ENCODE measurements around the gene ZMAT3. TPM values are rescaled to one million over a fixed set of nuclear protein-coding genes. Genes with fewer than 3 reads are reported as not detected.
"Not testable (repeated sequence)": the region's sequence is repeated elsewhere in the genome, so short reads cannot be mapped to it uniquely, and the experiment has no call there.

ZMAT3 gene
- total RNA-seq, 1 donor, result 44.9 TPM

DNA sequence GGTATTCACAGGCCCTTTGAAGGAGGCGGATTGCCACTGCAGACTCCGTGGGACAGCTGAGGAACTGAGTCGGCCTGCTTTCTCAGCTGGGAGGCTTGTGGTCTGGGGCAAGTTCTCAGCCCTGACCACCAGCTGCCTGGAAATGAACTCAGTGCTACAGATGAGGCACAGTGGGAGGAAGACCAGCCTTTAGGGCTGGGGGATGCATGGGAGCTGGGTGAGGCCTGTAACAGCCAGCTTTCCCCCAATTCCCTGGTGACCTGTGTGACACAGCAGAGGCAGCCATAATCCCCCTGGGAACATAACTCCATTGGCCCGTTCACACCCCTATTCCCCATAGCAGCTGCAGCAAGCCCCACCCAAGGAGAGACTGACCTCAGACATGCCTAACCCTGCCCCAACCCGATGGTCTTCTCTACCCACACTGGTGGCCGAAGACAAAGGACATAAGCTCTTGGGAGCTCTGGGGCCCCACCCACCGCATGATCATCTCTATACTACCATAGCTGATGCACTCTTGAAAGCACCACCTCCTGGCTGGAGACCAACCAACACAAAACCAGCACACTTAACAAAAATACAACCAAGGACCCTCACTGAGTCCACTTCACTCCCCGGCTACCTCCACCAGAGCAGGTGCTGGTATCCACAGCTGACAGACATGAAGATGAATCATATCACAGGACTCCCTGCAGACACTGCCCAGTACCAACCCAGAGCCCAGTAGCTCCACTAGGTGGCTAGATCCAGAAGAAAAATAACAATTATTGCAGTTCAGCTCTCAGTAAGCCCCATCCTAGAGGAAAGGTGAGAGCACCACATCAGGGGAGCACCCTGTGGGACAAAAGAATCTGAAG is 24.9 kb downstream of the ZMAT3 start:
- no peak overlapping the region for H3K4me3 ChIP-seq (ENCODE audit: low read depth, low read length)
- no peak for DNase-seq (ENCODE audit: low read depth)
- TF ChIP-seq, protein P1, sequence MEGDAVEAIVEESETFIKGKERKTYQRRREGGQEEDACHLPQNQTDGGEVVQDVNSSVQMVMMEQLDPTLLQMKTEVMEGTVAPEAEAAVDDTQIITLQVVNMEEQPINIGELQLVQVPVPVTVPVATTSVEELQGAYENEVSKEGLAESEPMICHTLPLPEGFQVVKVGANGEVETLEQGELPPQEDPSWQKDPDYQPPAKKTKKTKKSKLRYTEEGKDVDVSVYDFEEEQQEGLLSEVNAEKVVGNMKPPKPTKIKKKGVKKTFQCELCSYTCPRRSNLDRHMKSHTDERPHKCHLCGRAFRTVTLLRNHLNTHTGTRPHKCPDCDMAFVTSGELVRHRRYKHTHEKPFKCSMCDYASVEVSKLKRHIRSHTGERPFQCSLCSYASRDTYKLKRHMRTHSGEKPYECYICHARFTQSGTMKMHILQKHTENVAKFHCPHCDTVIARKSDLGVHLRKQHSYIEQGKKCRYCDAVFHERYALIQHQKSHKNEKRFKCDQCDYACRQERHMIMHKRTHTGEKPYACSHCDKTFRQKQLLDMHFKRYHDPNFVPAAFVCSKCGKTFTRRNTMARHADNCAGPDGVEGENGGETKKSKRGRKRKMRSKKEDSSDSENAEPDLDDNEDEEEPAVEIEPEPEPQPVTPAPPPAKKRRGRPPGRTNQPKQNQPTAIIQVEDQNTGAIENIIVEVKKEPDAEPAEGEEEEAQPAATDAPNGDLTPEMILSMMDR (IDR thresholded peaks at IDR 0.05; ENCODE audit: insufficient read depth, low read depth, low read length), result no peak

DNA sequence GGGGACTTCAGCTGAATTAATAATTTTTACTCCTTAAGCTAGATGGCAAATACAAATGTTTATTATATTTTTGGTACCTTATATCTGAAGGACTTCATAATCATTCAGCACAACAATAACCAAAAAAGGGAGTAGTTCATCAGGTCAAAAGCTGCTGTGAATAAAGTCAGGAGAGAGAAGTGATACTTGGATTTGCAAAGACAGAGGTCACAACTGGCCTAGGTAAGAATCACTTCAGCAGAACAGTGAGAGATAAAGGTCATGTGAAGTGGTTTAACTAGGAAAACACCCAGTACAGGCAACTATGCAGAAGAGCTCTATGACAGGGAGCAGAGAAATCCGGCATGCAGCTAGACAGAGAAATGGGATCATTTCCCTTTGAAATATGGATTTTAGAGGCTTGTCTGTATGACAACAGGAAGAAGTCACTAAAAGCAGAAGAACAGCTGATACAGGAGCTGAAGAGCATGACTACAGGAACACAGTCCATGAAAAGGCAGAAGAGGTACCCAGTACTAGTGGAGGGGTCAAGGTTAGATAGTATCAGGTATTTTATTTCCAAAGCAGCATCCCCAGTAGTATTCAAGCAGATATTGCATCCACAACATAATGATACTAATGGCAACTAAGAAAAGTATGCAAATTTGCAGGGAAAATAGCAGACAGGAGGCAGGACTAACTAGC is 25.7 kb downstream of the ZMAT3 start:
- TF ChIP-seq, protein P1 (IDR thresholded peaks at IDR 0.05; ENCODE audit: insufficient read depth, low read depth, low read length), result no peak
- DNase-seq (ENCODE audit: low read depth), result no peak
- no peak overlapping the region for H3K4me3 ChIP-seq (ENCODE audit: low read depth, low read length)

DNA sequence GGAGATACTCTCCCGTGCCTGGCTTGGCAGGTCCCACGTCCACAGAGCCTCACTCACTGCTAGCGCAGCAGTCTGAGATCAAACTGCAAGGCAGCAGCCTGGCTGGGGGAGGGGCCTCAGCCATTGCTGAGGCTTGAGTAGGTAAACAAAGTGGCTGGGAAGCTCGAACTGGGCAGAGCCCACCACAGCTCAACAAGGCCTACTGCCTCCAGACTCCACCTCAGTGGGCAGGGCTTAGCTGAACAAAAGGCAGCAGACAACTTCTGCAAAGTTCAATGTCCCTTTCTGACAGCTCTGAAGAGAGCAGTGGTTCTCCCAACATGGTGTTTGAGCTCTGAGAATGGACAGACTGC is 32.7 kb downstream of the ZMAT3 start:
- DNase-seq (ENCODE audit: low read depth); H3K4me3 ChIP-seq (ENCODE audit: low read depth, low read length): not testable (repeated sequence)

DNA sequence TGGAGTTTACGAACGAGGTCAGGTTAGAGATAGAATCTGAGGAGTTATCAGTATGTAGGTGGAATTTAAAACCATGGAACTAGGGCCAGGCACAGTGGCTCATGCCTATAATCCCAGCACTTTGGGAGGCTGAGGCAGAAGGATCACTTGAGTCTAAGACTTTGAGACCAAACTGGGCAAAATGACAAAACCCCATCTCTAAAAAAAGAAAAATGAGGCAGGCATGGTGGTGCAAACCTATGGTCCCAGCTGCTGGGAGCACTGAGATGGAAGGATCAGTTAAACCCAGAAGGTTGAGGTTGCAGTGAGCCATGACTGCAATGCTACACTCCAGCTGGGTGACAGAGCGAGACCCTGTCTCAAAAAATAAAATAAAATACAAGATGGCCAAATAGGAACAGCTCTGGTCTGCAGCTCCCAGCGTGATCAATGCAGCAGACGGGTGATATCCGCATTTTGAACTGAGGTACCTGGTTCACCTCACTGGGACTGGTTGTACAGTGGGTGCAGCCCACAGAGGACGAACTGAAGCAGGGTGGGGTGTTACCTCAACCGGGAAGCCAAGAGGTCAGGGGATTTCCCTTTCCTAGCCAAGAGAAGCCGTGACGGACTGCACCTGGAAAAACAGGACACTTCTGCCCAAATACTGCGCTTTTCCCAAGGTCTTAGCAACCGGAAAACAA is 33.3 kb downstream of the ZMAT3 start:
- TF ChIP-seq, protein P1 (IDR thresholded peaks at IDR 0.05; ENCODE audit: insufficient read depth, low read depth, low read length), result no peak
- no peak overlapping the region for H3K4me3 ChIP-seq (ENCODE audit: low read depth, low read length)
- no peak for DNase-seq (ENCODE audit: low read depth)

DNA sequence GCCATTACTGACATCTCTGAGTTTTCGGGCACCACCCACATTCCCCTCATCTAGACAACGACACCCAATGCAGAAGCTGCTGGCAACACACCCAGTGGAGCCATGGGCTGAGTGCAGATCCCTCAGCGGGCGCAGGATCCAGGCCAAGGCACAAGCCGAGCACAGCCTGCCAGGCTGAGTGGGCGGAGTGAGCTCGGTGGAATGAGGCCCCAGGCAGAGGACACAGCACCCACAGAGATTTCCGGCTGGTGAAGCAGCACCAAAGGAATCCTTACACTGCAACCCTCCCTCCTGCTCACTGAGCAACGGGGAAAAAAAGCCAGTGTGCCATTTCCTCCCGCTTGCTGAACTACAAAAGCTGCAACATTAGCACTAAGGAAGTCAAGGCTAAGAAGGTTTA is 34.3 kb downstream of the ZMAT3 start:
- peak; percentile 84 for DNase-seq (ENCODE audit: low read depth)
- TF ChIP-seq, protein P1 (IDR thresholded peaks at IDR 0.05; ENCODE audit: insufficient read depth, low read depth, low read length), result no peak
- no peak overlapping the region for H3K4me3 ChIP-seq (ENCODE audit: low read depth, low read length)

DNA sequence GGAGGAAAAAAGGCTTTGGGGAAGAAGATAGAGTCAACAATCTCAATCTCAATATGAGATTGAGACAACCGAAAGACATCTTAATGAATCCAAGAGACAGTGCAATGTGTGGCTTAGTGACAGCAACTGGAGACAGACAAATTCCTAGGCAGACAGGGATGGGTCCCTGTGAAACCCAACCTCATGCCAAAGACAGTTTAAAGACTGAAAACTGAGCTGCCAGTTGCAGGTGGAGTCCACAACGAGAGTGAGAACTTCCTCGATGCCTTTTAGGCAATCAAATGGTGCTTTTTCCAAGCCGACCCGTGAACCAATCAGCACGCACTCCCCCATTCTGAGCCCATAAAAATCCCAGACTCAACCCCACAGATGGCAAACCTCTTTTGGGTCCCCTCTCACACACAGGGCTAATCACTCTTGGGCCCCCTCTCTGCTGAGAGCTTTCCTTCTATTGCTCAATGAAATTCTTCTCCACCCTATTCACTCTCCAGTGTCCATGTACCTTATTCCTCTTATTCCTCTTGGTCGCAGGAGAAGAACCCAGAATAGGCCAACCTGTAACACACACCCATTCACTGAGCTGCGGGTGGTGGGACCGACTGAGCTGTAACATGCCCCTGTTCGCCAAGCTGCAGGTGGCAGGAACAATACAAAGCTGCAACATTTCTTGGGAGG is 34.8 kb downstream of the ZMAT3 start:
- H3K4me3 ChIP-seq (ENCODE audit: low read depth, low read length), result no peak overlapping the region
- TF ChIP-seq, protein P1 (IDR thresholded peaks at IDR 0.05; ENCODE audit: insufficient read depth, low read depth, low read length), result no peak
- DNase-seq (ENCODE audit: low read depth), result peak; percentile 25
